Fibroblast of lung (primary cell): ENCODE data around the gene POLR3H. TPM values are rescaled to one million over a fixed set of nuclear protein-coding genes. Genes with fewer than 3 reads are reported as not detected.

Source experiments
- DNase-seq, 2 donors: peaks; one replicate each; pipeline versions ENCODE4 v3.0.0 to v3.0.0-alpha.2; 2010; ENCODE audit warnings: low read depth in 2 of 2
- H2AFZ ChIP-seq: 2 replicates; pipeline ENCODE4 v1.5.1; 2012; ENCODE audit warnings: low read length, control low read depth, inconsistent platforms
- H3K27ac ChIP-seq: 2 replicates; pipeline ENCODE4 v1.5.1; 2011; ENCODE audit warnings: low read length, control low read depth; ENCODE audit not compliant: insufficient read depth
- H3K27me3 ChIP-seq: 2 replicates; pipeline ENCODE4 v1.5.1; 2011; ENCODE audit warnings: mild to moderate bottlenecking, low read length; ENCODE audit not compliant: control insufficient read depth, insufficient read depth
- H3K36me3 ChIP-seq: 2 replicates; pipeline ENCODE4 v1.5.1; 2011; ENCODE audit warnings: low read length; ENCODE audit not compliant: control insufficient read depth, insufficient read depth
- H3K4me1 ChIP-seq: 2 replicates; pipeline ENCODE4 v1.5.1; 2011; ENCODE audit warnings: low read length; ENCODE audit not compliant: control insufficient read depth, insufficient read depth; ENCODE audit errors: extremely low read depth
- H3K4me2 ChIP-seq: 2 replicates; pipeline ENCODE4 v1.5.1; 2011; ENCODE audit warnings: low read length, control low read depth; ENCODE audit not compliant: insufficient read depth; ENCODE audit errors: extremely low read depth
- H3K4me3 ChIP-seq, 4 experiments: fragments of 200-600 bp in 1 of 4; sonication (generic) in 1 of 4; replicated peaks in 1 of 4; 2 replicates each; pipeline ENCODE4 v1.5.1; 2011 to 2016; ENCODE audit warnings: low read length in 4 of 4, low read depth in 3 of 4, mild to moderate bottlenecking in 3 of 4, control low read depth in 2 of 4, inconsistent platforms in 1 of 4, mixed read lengths in 1 of 4; ENCODE audit not compliant: insufficient read depth in 1 of 4; ENCODE audit errors: control extremely low read depth in 1 of 4
- H3K79me2 ChIP-seq: 2 replicates; pipeline ENCODE4 v1.5.1; 2012; ENCODE audit warnings: mild to moderate bottlenecking, low read length, inconsistent platforms; ENCODE audit not compliant: control insufficient read depth, insufficient read depth
- H3K9ac ChIP-seq: 2 replicates; pipeline ENCODE4 v1.5.1; 2011; ENCODE audit warnings: mild to moderate bottlenecking, low read length, control low read depth; ENCODE audit not compliant: insufficient read depth
- H3K9me3 ChIP-seq: 2 replicates; pipeline ENCODE4 v1.5.1; 2012; ENCODE audit warnings: low read depth, low read length; ENCODE audit not compliant: control insufficient read depth, insufficient read depth
- H4K20me1 ChIP-seq: 2 replicates; pipeline ENCODE4 v1.5.1; 2011; ENCODE audit warnings: low read length; ENCODE audit not compliant: control insufficient read depth, insufficient read depth; ENCODE audit errors: extremely low read depth
- EZH2 ChIP-seq: IDR thresholded peaks from 2 replicates; pipeline ENCODE4 v1.5.1; 2012; ENCODE audit warnings: low read length, control low read depth, mild to moderate bottlenecking; ENCODE audit errors: missing control alignments
- polyA plus RNA-seq, 2 donors: library from polyadenylated mRNA; depleted of rRNA in 1 of 2; stranded (reverse) in 1 of 2; unstranded in 1 of 2; fragments of >200 nt; gene quantifications; 2 replicates each; pipeline ENCODE4 v1.2.1, GENCODE V29; 2011 to 2012; ENCODE audit warnings: missing spikeins in 1 of 2
- total RNA-seq: library from RNA; depleted of rRNA; stranded (reverse); fragments of >200 nt; gene quantifications from 2 replicates; pipeline ENCODE4 v1.2.1, GENCODE V29; 2014
- TF ChIP-seq, protein P1 (sequence below), 2 donors: IDR thresholded peaks in 1 of 2; conservative IDR thresholded peaks in 1 of 2; 1 replicate in 1 of 2; 2 replicates in 1 of 2; pipeline ENCODE4 v1.5.1; 2011 to 2012; ENCODE audit warnings: low read length in 2 of 2, control low read depth in 1 of 2, inconsistent platforms in 1 of 2, low read depth in 1 of 2, mild to moderate bottlenecking in 1 of 2

POLR3H gene
- total and polyA plus RNA-seq, 2 donors (not counting 1 experiment from before 2014, with no cell fraction given), result 19.7 to 42.6 TPM

- no peak overlapping the region for H3K4me2 ChIP-seq
- peaks cover 13% of the 10 kb centered on the region for H3K4me1 ChIP-seq
- no peak overlapping the region for H2AFZ ChIP-seq
- TF ChIP-seq, protein P1, sequence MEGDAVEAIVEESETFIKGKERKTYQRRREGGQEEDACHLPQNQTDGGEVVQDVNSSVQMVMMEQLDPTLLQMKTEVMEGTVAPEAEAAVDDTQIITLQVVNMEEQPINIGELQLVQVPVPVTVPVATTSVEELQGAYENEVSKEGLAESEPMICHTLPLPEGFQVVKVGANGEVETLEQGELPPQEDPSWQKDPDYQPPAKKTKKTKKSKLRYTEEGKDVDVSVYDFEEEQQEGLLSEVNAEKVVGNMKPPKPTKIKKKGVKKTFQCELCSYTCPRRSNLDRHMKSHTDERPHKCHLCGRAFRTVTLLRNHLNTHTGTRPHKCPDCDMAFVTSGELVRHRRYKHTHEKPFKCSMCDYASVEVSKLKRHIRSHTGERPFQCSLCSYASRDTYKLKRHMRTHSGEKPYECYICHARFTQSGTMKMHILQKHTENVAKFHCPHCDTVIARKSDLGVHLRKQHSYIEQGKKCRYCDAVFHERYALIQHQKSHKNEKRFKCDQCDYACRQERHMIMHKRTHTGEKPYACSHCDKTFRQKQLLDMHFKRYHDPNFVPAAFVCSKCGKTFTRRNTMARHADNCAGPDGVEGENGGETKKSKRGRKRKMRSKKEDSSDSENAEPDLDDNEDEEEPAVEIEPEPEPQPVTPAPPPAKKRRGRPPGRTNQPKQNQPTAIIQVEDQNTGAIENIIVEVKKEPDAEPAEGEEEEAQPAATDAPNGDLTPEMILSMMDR (conservative IDR thresholded peaks at IDR 0.05 in 1 of 2, IDR thresholded peaks at IDR 0.05 in 1 of 2; ENCODE audit: low read depth in 1 of 2, low read length in 2 of 2), result no peak
- no peak for TF ChIP-seq EZH2
- no peaks in the 10 kb centered on the region for H3K27me3 ChIP-seq
- H3K4me3 ChIP-seq, result no peak overlapping the region
- H3K79me2 ChIP-seq, result no peaks in the 10 kb centered on the region
- no peak for DNase-seq
- H4K20me1 ChIP-seq, result no peaks in the 10 kb centered on the region
- H3K9me3 ChIP-seq, result no peaks in the 10 kb centered on the region
- H3K9ac ChIP-seq, result no peak overlapping the region
- no peaks in the 10 kb centered on the region for H3K36me3 ChIP-seq
- no peak overlapping the region for H3K27ac ChIP-seq
These were observed 7.8 kb upstream of the POLR3H start for GRCh38 chr22:41551877-41552582.

- Histone ChIP-seq H3K27ac (no peak overlapping the region), H3K4me2 (no peak overlapping the region), H4K20me1 (no peaks in the 10 kb centered on the region), H3K9me3 (no peaks in the 10 kb centered on the region), H3K27me3 (no peaks in the 10 kb centered on the region), H3K79me2 (no peaks in the 10 kb centered on the region), H3K4me1 (peaks cover 9% of the 10 kb centered on the region), H3K36me3 (no peaks in the 10 kb centered on the region), H3K4me3 (no peak overlapping the region), H2AFZ (no peak overlapping the region), H3K9ac (no peak overlapping the region)
- TF ChIP-seq EZH2, result no peak
- TF ChIP-seq, protein P1 (conservative IDR thresholded peaks at IDR 0.05 in 1 of 2, IDR thresholded peaks at IDR 0.05 in 1 of 2; ENCODE audit: low read depth in 1 of 2, low read length in 2 of 2), result no peak
- DNase-seq, result no peak
These were observed 6.8 kb upstream of the POLR3H start for GRCh38 chr22:41550952-41551491.

GRCh38 chr22:41548830-41549211 is 4.6 kb upstream of the POLR3H start:
- no peaks in the 10 kb centered on the region for H3K27me3 ChIP-seq
- H3K4me3 ChIP-seq, result no peak overlapping the region
- H3K9me3 ChIP-seq, result no peaks in the 10 kb centered on the region
- no peaks in the 10 kb centered on the region for H3K36me3 ChIP-seq
- no peak overlapping the region for H2AFZ ChIP-seq
- H3K4me2 ChIP-seq, result no peak overlapping the region
- peaks cover 3% of the 10 kb centered on the region for H3K79me2 ChIP-seq
- no peaks in the 10 kb centered on the region for H4K20me1 ChIP-seq
- TF ChIP-seq, protein P1 (conservative IDR thresholded peaks at IDR 0.05 in 1 of 2, IDR thresholded peaks at IDR 0.05 in 1 of 2; ENCODE audit: low read depth in 1 of 2, low read length in 2 of 2), result no peak
- TF ChIP-seq EZH2, result no peak
- no peak overlapping the region for H3K9ac ChIP-seq
- no peak for DNase-seq
- no peak overlapping the region for H3K27ac ChIP-seq
- H3K4me1 ChIP-seq, result no peaks in the 10 kb centered on the region
